CD4-positive, alpha-beta T cell treated with Interleukin-15 for 1 hour (primary cell): Measurements from ENCODE around the gene CCNQ.
A peak's percentile ranks its signal among the peaks of the same experiment; 100 is the strongest.

Experiments
- DNase-seq: peaks from one replicate; pipeline ENCODE4 v3.0.0-alpha.2; 2020

CCNQ gene

GRCh38 chrX:153598541-153599191 lies at the start of gene CCNQ:
TSS of gene CCNQ (minus strand) at chrX:153599139. CDS start at chrX:153599073, 66 bp downstream.
- no peak for DNase-seq

DNA sequence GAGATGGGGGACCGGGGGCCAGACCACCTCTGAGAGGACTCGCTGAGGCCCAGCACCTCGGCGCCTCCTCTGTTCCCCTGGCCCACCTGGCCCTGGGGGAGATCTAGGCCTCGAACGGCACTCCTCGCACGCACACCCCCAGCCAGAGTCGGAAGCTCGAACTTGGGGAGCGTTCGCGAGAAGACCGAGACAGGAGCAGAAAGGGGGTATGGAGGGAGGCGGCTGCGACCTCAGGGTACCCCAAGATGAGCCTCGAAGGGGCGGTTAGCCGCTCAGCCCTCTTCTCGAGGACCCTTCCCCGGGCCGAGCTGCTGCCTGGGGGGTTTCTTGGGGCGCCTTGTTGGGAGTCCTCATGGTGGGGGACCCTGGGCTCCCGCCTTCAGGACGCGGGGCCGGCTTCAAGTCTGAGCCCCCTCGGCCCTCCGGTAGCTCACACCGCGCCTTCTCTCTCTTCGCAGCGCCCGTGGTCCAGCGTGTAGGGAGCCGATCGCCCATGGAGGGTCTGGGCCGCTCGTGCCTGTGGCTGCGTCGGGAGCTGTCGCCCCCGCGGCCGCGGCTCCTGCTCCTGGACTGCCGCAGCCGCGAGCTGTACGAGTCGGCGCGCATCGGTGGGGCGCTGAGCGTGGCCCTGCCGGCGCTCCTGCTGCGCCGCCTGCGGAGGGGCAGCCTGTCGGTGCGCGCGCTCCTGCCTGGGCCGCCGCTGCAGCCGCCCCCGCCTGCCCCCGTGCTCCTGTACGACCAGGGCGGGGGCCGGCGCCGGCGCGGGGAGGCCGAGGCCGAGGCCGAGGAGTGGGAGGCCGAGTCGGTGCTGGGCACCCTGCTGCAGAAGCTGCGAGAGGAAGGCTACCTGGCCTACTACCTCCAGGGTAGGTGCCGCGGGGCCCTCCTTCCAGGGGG lies 48.8 kb upstream of the CCNQ start:
- DNase-seq, result peak; percentile 10

DNA sequence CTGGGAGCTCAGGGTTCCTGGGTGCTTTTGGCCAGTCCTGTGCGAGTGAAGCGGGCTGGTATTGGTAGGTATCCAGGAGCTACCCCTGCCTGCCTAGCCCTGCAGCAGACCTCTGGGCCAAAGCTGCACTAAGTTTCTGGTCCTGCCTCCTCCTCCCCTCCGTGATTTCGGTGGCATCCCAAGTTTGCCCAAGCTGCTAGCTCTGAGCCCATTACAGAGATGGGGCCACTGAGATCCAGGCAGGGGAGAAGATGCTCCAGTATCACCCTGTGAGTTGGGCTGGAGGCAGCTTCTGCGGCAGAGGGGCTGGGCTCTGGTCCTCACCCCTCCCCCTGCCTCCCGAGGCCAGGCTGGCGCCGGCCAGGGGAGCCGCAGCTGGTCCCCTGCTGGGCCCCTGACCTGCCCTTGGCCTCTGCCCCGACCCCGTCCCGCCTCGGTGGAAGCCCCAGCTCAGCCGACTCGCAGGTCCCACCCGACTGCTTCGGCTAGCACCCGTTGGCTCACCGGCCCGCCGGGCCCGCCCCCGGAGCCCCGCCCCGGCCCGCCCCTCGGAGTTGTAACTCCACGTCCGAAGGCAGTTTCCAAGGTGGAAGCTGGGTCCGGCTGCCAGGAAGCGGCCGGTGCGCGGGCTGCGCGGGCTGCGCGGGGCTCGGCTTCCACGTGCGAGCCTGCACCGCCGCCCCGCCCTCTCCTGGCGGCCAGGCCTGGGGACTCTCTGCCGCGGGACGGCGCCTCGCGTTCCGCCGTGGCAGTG lies 47.9 kb upstream of the CCNQ start, which contains the start of gene DUSP9:
Gene DUSP9 (plus strand): TSS at position 584 of the 754 bp plus-strand sequence. CDS start 751 bp downstream, outside the sequence.
- peak; percentile 13 for DNase-seq

DNA sequence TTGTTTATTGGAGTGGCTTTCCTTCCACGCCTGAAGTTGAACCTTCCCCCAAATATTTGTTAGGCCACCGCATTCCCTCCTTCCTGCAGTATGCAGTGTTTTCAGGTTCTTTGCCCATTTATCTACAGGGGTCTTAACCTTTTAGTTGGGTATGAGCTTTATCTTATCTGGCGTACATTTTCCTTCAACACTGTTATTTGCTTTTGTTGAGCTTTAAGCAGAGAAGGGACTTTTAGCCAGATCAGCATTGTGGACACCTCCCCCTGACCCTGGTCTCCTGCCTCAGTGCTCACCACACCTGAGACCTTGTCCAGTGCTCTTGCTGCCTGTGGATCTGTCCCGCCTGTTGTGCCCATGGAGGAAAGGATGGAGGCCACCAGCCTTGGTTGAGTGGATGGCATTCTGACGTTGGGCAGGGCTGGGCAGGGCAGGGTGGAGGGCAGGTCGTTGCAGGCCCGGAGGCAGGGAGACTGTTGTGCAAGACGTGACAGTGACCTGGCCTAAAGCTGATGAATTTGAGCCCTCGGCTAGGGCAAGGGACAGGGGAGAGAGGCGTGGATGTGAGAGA lies 47.1 kb upstream of the CCNQ start:
- peak; percentile 7 for DNase-seq

DNA sequence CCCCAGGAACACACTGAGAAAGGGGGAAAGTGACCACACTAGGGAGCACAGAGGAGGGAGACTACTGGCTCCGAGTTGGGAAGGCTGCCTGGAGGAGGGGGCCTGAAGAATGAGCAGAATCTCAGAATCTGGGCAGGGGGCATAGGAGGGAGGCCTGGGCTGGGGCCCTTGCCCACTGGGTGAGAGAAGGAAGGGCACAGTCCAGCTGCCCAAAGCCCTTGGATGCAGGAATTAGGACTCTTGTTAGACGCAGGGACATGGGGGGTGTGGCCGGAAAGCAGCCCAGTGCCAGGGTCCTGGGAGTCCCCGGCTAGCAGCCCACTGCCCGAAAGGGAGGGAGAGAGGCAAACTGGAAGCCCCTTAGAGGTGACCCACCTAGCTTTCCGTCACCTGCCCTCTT lies 46.2 kb upstream of the CCNQ start:
- DNase-seq, result peak; percentile 2

- peak; percentile 12 for DNase-seq
Measured at GRCh38 chrX:153644356-153645125, 45.6 kb upstream of the CCNQ start.

DNA sequence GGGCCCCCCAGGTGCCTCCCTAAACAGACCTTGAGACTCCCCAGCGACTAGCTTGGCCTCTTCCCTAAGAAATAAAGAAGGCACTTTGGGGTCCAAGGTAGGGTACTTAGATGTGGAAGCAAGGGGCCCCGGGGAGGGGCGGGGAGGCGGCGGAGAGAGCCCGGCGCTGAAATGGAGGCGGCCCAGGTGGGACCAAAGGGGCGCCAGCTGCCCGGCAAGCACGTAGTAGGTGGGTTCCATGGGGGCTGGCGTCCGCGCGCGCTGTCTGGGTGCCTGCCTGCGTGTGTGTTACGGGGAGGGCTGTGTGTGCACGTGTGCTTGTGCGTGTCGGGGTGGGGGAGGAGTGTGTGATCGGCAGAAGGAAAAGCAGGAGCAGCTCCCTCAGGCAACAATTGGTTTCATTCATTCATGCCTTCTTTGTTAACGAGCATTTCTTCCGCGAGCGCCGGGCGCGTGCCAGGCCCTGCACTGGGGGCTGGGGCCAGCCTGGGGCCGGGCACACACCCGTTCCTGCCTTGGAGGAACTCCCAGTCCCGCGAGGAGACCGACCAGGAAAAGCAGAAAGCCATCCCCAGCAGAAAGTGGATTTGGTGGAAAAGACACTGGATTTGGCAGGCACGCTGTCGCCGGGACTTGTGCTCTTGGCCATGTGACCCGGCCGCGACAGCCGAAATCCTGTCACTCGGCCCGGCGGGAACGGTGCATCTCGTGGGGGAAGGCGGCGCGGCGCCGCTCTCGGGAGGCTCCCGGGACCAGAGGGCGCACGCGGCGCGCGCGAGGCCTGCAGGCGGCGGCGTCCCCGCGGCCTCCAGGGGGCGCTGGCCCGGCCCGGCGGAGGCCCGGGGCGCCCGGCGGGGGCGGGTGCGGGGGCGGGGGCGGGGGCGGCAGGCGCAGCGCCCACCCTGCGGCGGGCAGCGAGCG lies 44.8 kb upstream of the CCNQ start:
- DNase-seq, result no peak

GRCh38 chrX:153642655-153643430 lies 43.9 kb upstream of the CCNQ start:
- no peak for DNase-seq

- DNase-seq, result no peak
Measured at GRCh38 chrX:153642051-153642654, 43.2 kb upstream of the CCNQ start.

- DNase-seq, result no peak
Measured at GRCh38 chrX:153641627-153642026, 42.7 kb upstream of the CCNQ start.

DNA sequence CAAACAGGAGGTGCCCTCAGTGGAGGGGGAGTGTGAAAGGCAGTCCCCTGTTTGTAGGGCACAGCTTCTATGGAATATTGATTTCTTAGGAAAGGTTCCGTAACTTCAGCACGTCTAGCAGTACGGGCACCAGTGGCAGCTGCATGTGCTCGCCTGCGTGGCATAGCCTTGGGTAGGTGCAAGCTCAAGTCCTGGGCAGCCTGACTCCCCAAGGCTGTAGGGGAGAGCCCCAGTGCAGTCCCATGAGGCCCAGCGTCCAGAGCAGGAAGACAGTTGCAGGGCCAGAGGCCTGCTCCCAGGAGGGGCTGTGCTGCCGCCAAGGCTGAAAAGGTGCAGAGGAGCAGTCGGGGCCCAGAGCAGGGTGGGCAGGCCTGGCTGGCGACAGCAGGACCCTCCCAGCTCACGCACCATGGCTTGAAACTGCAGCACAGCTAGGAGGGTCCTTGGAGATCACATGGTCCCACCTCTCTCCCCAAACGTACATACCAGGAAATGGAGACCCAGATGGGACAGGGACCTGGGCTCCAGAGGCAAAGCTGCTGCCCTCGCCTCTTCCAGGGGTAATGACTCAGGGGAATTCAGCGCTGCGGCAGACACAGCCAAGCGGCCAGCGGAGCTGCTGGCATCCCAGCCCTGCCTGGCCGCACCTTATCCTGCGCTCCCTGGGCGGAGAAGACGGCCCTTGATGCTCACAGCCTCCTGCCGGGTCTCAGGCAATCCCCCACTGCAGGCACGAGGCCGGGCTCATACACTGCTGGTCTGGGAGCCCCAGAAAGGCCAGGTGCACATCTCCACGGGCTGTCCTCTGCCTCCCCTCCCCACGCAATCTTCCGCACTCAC lies 42.0 kb upstream of the CCNQ start:
- no peak for DNase-seq

DNA sequence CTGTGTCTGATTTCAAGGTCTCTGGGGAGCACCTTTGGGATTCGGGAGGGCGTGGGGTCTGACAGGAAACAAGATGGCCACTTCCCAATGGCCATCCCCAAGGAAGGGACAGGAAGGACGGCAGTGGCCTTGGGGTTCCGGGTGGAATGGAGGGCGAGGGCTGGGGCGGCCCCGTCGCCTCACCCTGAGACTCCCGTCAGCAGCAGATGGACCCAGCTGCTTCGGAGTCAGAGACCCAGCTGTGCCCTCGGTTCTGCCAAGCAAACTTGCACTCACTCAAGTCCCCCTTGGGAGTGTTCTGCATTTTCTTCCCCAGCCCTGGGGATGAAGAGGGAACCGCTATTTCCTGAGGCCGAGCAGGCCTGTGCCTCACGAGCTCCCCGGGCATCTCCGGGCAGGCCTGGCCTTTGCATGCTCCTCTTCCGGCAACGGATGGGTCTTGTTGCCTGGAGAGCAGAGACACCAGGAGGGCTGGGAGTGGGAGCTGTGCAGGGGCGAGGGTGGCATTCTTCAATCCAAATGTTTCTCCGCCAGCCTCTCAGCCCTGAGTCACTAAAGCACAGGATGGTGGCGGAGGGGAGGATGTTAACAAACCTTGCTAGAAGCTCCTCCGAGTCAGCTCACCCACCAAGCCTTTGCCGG lies 41.2 kb upstream of the CCNQ start:
- no peak for DNase-seq

GRCh38 chrX:153639177-153640044 lies 40.5 kb upstream of the CCNQ start:
- DNase-seq, result no peak

- DNase-seq, result no peak
Measured at GRCh38 chrX:153638436-153639176, 39.7 kb upstream of the CCNQ start.

GRCh38 chrX:153638041-153638371 lies 39.1 kb upstream of the CCNQ start:
- no peak for DNase-seq
